HG03064 (cell line): ENCODE measurements around the gene TMEM184A.

ENCODE experiments used
- ATAC-seq: cut with Tn5 transposase; IDR thresholded peaks from one replicate; pipeline ENCODE4 v1.9.1; 2021; ENCODE audit warnings: low read depth; ENCODE audit not compliant: unreplicated experiment

TMEM184A gene

GRCh38 chr7:1553512-1554210, 2.3 kb downstream of the TMEM184A start:
- no peak for ATAC-seq

GRCh38 chr7:1552200-1552599, 3.8 kb downstream of the TMEM184A start:
- ATAC-seq = no peak

- no peak for ATAC-seq
These were observed 5.2 kb downstream of the TMEM184A start for GRCh38 chr7:1550846-1551155.

- no peak for ATAC-seq
These were observed 5.8 kb downstream of the TMEM184A start for GRCh38 chr7:1550005-1550845.

GRCh38 chr7:1549357-1550004, 6.5 kb downstream of the TMEM184A start:
- ATAC-seq = no peak

- no peak for ATAC-seq
These were observed 7.1 kb downstream of the TMEM184A start for GRCh38 chr7:1548944-1549343.

- no peak for ATAC-seq
These were observed 7.6 kb downstream of the TMEM184A start for GRCh38 chr7:1548438-1548831.

- no peak for ATAC-seq
These were observed 8.1 kb downstream of the TMEM184A start for GRCh38 chr7:1547777-1548437.

GRCh38 chr7:1546909-1547776, 8.9 kb downstream of the TMEM184A start:
- ATAC-seq = no peak

- ATAC-seq = no peak
These were observed 9.6 kb downstream of the TMEM184A start for GRCh38 chr7:1546274-1546908.

- no peak for ATAC-seq
These were observed 10.4 kb downstream of the TMEM184A start for GRCh38 chr7:1545417-1546246.

GRCh38 chr7:1544896-1545416, 11.0 kb downstream of the TMEM184A start:
- ATAC-seq = no peak

- no peak for ATAC-seq
These were observed 11.7 kb downstream of the TMEM184A start for GRCh38 chr7:1544178-1544895.

GRCh38 chr7:1543826-1544177, 12.2 kb downstream of the TMEM184A start:
- no peak for ATAC-seq

- ATAC-seq = no peak
These were observed 12.9 kb downstream of the TMEM184A start for GRCh38 chr7:1542841-1543747.

GRCh38 chr7:1542329-1542728, 13.7 kb downstream of the TMEM184A start:
- ATAC-seq = no peak
